ENCODE measurements around the gene RPS6KA5.
"Not testable (repeated sequence)": the region's sequence is repeated elsewhere in the genome, so short reads cannot be mapped to it uniquely, and the experiment has no call there.

RPS6KA5 gene

DNA sequence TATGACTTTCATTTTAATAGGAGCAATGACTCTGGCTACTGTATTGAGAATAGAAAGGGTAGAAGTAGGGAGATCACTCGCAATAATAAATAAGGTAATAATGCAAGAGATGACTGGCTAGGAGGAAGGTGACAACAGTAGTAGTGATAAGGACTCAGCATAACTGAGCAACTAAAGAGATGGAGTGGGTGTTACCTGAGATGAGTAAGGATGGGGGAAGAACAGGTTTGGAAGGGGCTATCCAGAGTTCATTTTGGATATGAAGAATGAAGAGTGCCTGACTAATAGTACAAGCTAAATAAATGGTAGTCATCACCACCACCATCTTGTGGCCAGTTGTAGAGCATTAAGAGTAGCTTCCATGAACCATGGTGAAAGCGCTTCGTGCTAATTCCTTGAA is 101.1 kb downstream of the RPS6KA5 start:
- Histone ChIP-seq H3K9me3 (ENCODE audit: control insufficient read depth in 1 of 2, low read length in 2 of 2) (peaks cover 0 to 20% of the 10 kb centered on the region in 2 donors), H3K9ac (ENCODE audit: low read depth in 1 of 2, low read length in 2 of 2) (no peak overlapping the region), H3K27me3 (ENCODE audit: control insufficient read depth in 1 of 2, insufficient read depth in 2 of 2, low read length in 2 of 2) (no peaks in the 10 kb centered on the region), H3K4me3 (ENCODE audit: low read depth in 1 of 2, low read length in 2 of 2) (no peak overlapping the region), H3K27ac (ENCODE audit: low read depth, low read length) (no peak overlapping the region), H3K4me1 (ENCODE audit: control insufficient read depth in 1 of 2, insufficient read depth in 2 of 2, low read length in 2 of 2) (no peaks in the 10 kb centered on the region), H3K36me3 (ENCODE audit: control insufficient read depth in 1 of 2, insufficient read depth in 2 of 2, low read length in 2 of 2) (no peaks in the 10 kb centered on the region)

- Histone ChIP-seq H3K9ac (ENCODE audit: low read depth in 1 of 2, low read length in 2 of 2) (no peak overlapping the region), H3K4me3 (ENCODE audit: low read depth in 1 of 2, low read length in 2 of 2) (no peak overlapping the region), H3K27ac (ENCODE audit: low read depth, low read length) (no peak overlapping the region), H3K27me3 (ENCODE audit: control insufficient read depth in 1 of 2, insufficient read depth in 2 of 2, low read length in 2 of 2) (no peaks in the 10 kb centered on the region), H3K9me3 (ENCODE audit: control insufficient read depth in 1 of 2, low read length in 2 of 2) (peaks cover 6 to 25% of the 10 kb centered on the region in 2 donors), H3K4me1 (ENCODE audit: control insufficient read depth in 1 of 2, insufficient read depth in 2 of 2, low read length in 2 of 2) (no peaks in the 10 kb centered on the region), H3K36me3 (ENCODE audit: control insufficient read depth in 1 of 2, insufficient read depth in 2 of 2, low read length in 2 of 2) (no peaks in the 10 kb centered on the region)
Measured at GRCh38 chr14:90956273-90956672, 104.2 kb downstream of the RPS6KA5 start.

- H3K4me3 ChIP-seq (ENCODE audit: low read depth in 1 of 2, low read length in 2 of 2); H3K27me3 ChIP-seq (ENCODE audit: control insufficient read depth in 1 of 2, insufficient read depth in 2 of 2, low read length in 2 of 2); H3K36me3 ChIP-seq (ENCODE audit: control insufficient read depth in 1 of 2, insufficient read depth in 2 of 2, low read length in 2 of 2); H3K4me1 ChIP-seq (ENCODE audit: control insufficient read depth in 1 of 2, insufficient read depth in 2 of 2, low read length in 2 of 2); H3K27ac ChIP-seq (ENCODE audit: low read depth, low read length); H3K9ac ChIP-seq (ENCODE audit: low read depth in 1 of 2, low read length in 2 of 2): not testable (repeated sequence)
- peaks cover 6 to 25% of the 10 kb centered on the region in 2 donors for H3K9me3 ChIP-seq (ENCODE audit: control insufficient read depth in 1 of 2, low read length in 2 of 2)
Measured at GRCh38 chr14:90953643-90954042, 106.8 kb downstream of the RPS6KA5 start.

DNA sequence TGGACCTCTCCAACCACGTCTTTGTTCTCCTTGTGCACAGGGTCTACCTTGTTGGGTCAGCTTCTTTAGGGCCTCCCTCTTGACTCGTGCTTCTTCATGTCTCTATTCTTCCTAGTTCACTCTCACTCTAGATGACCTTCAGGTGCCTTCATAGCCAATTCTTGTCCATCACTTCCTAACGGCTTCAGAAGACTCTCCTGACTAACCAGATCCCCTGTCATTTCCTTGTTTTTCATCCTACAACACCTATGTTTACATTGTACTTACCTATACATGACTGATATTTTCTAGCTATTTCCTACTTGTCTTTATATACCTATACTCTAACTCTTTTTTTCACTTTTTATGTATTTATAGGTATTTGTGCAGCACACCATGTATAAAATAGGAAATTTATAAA is 117.1 kb downstream of the RPS6KA5 start:
- H3K4me3 ChIP-seq (ENCODE audit: low read depth in 1 of 2, low read length in 2 of 2): no peak overlapping the region
- H3K9ac ChIP-seq (ENCODE audit: low read depth in 1 of 2, low read length in 2 of 2): no peak overlapping the region
- H3K36me3 ChIP-seq (ENCODE audit: control insufficient read depth in 1 of 2, insufficient read depth in 2 of 2, low read length in 2 of 2): peaks cover 5 to 20% of the 10 kb centered on the region in 2 donors
- no peaks in the 10 kb centered on the region for H3K4me1 ChIP-seq (ENCODE audit: control insufficient read depth in 1 of 2, insufficient read depth in 2 of 2, low read length in 2 of 2)
- H3K9me3 ChIP-seq (ENCODE audit: control insufficient read depth in 1 of 2, low read length in 2 of 2): peaks cover 7 to 14% of the 10 kb centered on the region in 2 donors
- no peak overlapping the region for H3K27ac ChIP-seq (ENCODE audit: low read depth, low read length)
- H3K27me3 ChIP-seq (ENCODE audit: control insufficient read depth in 1 of 2, insufficient read depth in 2 of 2, low read length in 2 of 2): no peaks in the 10 kb centered on the region

DNA sequence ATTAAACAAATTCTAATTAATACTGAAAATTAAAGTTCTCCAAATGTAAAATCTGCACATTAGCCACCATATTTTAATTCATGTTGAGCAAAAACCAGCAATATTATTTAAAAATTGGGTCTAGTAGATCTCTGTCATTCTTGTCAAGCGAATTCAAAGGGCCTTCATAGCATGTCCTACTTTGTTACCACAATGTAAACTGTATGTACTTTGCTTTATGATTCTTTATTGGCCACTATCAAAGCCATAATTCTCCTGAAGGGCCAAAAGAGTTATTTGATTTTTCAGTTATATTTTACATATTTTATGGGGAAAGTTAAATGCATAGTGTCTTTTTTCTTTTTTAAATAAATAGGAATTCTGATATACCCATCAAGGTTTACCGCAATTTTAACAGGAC is 117.9 kb downstream of the RPS6KA5 start:
- Histone ChIP-seq H3K9me3 (ENCODE audit: control insufficient read depth in 1 of 2, low read length in 2 of 2) (peaks cover 7 to 15% of the 10 kb centered on the region in 2 donors), H3K4me3 (ENCODE audit: low read depth in 1 of 2, low read length in 2 of 2) (no peak overlapping the region), H3K27me3 (ENCODE audit: control insufficient read depth in 1 of 2, insufficient read depth in 2 of 2, low read length in 2 of 2) (no peaks in the 10 kb centered on the region), H3K27ac (ENCODE audit: low read depth, low read length) (no peak overlapping the region), H3K36me3 (ENCODE audit: control insufficient read depth in 1 of 2, insufficient read depth in 2 of 2, low read length in 2 of 2) (peaks cover 5 to 20% of the 10 kb centered on the region in 2 donors), H3K9ac (ENCODE audit: low read depth in 1 of 2, low read length in 2 of 2) (no peak overlapping the region), H3K4me1 (ENCODE audit: control insufficient read depth in 1 of 2, insufficient read depth in 2 of 2, low read length in 2 of 2) (no peaks in the 10 kb centered on the region)

DNA sequence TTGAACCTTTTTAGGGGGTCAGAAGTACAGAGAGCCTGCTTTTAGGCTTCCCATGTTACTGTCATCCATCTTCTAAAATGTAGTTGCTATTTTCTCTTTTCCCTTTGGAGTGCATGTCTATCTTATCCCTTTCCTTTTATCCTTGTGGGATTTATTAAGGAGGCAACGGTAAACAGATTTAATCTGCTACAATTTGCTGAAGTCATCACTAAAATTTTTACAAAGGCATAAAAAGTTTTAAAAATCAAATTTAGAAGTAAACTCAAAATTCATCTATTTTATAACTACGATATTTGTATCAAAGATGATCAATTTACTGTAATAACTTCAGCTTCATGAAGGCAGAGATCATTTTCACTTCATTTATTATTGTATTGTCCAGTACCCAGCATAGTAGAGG is 118.7 kb downstream of the RPS6KA5 start:
- no peak overlapping the region for H3K9ac ChIP-seq (ENCODE audit: low read depth in 1 of 2, low read length in 2 of 2)
- no peaks in the 10 kb centered on the region for H3K4me1 ChIP-seq (ENCODE audit: control insufficient read depth in 1 of 2, insufficient read depth in 2 of 2, low read length in 2 of 2)
- no peak overlapping the region for H3K4me3 ChIP-seq (ENCODE audit: low read depth in 1 of 2, low read length in 2 of 2)
- H3K27ac ChIP-seq (ENCODE audit: low read depth, low read length): no peak overlapping the region
- peaks cover 7 to 15% of the 10 kb centered on the region in 2 donors for H3K9me3 ChIP-seq (ENCODE audit: control insufficient read depth in 1 of 2, low read length in 2 of 2)
- H3K27me3 ChIP-seq (ENCODE audit: control insufficient read depth in 1 of 2, insufficient read depth in 2 of 2, low read length in 2 of 2): no peaks in the 10 kb centered on the region
- H3K36me3 ChIP-seq (ENCODE audit: control insufficient read depth in 1 of 2, insufficient read depth in 2 of 2, low read length in 2 of 2): peaks cover 5 to 20% of the 10 kb centered on the region in 2 donors

GRCh38 chr14:90940318-90940962 is 120.0 kb downstream of the RPS6KA5 start:
- H3K4me3 ChIP-seq (ENCODE audit: low read depth in 1 of 2, low read length in 2 of 2): no peak overlapping the region
- H3K27me3 ChIP-seq (ENCODE audit: control insufficient read depth in 1 of 2, insufficient read depth in 2 of 2, low read length in 2 of 2): no peaks in the 10 kb centered on the region
- no peak overlapping the region for H3K9ac ChIP-seq (ENCODE audit: low read depth in 1 of 2, low read length in 2 of 2)
- no peak overlapping the region for H3K27ac ChIP-seq (ENCODE audit: low read depth, low read length)
- peaks cover 7 to 15% of the 10 kb centered on the region in 2 donors for H3K9me3 ChIP-seq (ENCODE audit: control insufficient read depth in 1 of 2, low read length in 2 of 2)
- H3K4me1 ChIP-seq (ENCODE audit: control insufficient read depth in 1 of 2, insufficient read depth in 2 of 2, low read length in 2 of 2): no peaks in the 10 kb centered on the region
- peaks cover 5 to 20% of the 10 kb centered on the region in 2 donors for H3K36me3 ChIP-seq (ENCODE audit: control insufficient read depth in 1 of 2, insufficient read depth in 2 of 2, low read length in 2 of 2)

GRCh38 chr14:90939252-90939795 is 121.1 kb downstream of the RPS6KA5 start:
- not testable (repeated sequence) for H3K27me3 ChIP-seq (ENCODE audit: control insufficient read depth in 1 of 2, insufficient read depth in 2 of 2, low read length in 2 of 2); H3K4me1 ChIP-seq (ENCODE audit: control insufficient read depth in 1 of 2, insufficient read depth in 2 of 2, low read length in 2 of 2); H3K9ac ChIP-seq (ENCODE audit: low read depth in 1 of 2, low read length in 2 of 2); H3K4me3 ChIP-seq (ENCODE audit: low read depth in 1 of 2, low read length in 2 of 2); H3K27ac ChIP-seq (ENCODE audit: low read depth, low read length)
- peaks cover 5 to 20% of the 10 kb centered on the region in 2 donors for H3K36me3 ChIP-seq (ENCODE audit: control insufficient read depth in 1 of 2, insufficient read depth in 2 of 2, low read length in 2 of 2)
- peaks cover 7 to 15% of the 10 kb centered on the region in 2 donors for H3K9me3 ChIP-seq (ENCODE audit: control insufficient read depth in 1 of 2, low read length in 2 of 2)

DNA sequence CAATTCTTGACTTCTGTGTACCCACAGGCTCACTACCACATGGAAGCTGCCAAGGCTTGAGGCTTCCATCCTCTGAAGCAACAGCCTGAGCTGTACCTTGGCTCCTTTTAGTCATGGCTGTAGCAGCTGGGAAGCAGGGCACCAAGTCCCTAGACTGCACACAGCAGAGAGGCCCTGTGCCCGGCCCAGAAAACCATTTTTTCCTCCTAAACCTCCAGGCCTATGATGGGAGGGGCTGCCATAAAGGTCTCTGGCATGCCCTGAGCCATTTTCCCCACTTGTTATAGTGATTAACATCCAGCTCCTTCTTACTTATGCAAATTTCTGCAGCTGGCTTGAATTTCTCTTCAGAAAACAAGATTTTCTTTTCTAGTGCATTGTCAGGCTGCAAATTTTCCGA is 121.8 kb downstream of the RPS6KA5 start:
- H3K27ac ChIP-seq (ENCODE audit: low read depth, low read length): no peak overlapping the region
- no peaks in the 10 kb centered on the region for H3K4me1 ChIP-seq (ENCODE audit: control insufficient read depth in 1 of 2, insufficient read depth in 2 of 2, low read length in 2 of 2)
- H3K36me3 ChIP-seq (ENCODE audit: control insufficient read depth in 1 of 2, insufficient read depth in 2 of 2, low read length in 2 of 2): peaks cover 5 to 20% of the 10 kb centered on the region in 2 donors
- no peak overlapping the region for H3K4me3 ChIP-seq (ENCODE audit: low read depth in 1 of 2, low read length in 2 of 2)
- peaks cover 7 to 15% of the 10 kb centered on the region in 2 donors for H3K9me3 ChIP-seq (ENCODE audit: control insufficient read depth in 1 of 2, low read length in 2 of 2)
- no peaks in the 10 kb centered on the region for H3K27me3 ChIP-seq (ENCODE audit: control insufficient read depth in 1 of 2, insufficient read depth in 2 of 2, low read length in 2 of 2)
- H3K9ac ChIP-seq (ENCODE audit: low read depth in 1 of 2, low read length in 2 of 2): no peak overlapping the region

DNA sequence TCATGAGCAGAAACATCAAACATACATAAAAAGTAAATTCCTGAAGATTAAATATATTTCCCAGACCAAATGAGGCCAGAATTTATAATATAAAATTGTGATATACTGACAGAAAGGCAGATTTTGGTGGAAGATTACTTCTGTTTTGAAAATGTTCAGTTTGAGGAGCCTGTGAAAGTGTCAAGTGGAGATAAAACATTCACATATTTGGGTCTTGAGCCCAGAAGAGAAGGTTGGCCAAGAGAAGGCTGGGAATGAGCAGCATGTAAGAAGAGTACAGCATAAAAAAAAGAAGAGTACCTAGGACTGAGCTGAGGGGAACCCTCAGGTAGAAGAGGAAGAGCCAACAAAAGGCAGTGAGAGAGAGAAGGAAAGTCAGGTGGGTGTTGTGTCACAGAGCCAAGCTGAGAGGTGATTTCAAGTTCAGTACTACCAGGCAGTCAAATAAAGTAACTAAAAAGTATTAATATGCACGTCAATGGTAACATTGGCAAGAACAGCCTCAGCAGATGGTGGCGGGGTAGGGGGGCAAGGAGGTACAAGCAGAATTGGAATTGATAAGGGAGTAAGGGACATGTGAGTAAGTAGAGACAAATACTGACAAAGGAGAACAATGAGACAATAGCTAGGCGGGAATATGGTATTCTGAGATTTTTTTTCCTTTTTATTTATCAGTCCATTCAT is 123.5 kb downstream of the RPS6KA5 start:
- Histone ChIP-seq H3K9ac (ENCODE audit: low read depth in 1 of 2, low read length in 2 of 2) (no peak overlapping the region), H3K27me3 (ENCODE audit: control insufficient read depth in 1 of 2, insufficient read depth in 2 of 2, low read length in 2 of 2) (no peaks in the 10 kb centered on the region), H3K27ac (ENCODE audit: low read depth, low read length) (no peak overlapping the region), H3K36me3 (ENCODE audit: control insufficient read depth in 1 of 2, insufficient read depth in 2 of 2, low read length in 2 of 2) (peaks cover 5 to 20% of the 10 kb centered on the region in 2 donors), H3K9me3 (ENCODE audit: control insufficient read depth in 1 of 2, low read length in 2 of 2) (peaks cover 7 to 15% of the 10 kb centered on the region in 2 donors), H3K4me3 (ENCODE audit: low read depth in 1 of 2, low read length in 2 of 2) (no peak overlapping the region), H3K4me1 (ENCODE audit: control insufficient read depth in 1 of 2, insufficient read depth in 2 of 2, low read length in 2 of 2) (no peaks in the 10 kb centered on the region)

Measured in duodenal mucosa (tissue), 2 donors.